ENCODE measurements around the gene KIRREL3. TPM values are rescaled to one million over a fixed set of nuclear protein-coding genes. Genes with fewer than 3 reads are reported as not detected.

KIRREL3 gene
- polyA plus RNA-seq, 1 donor (not counting 4 experiments of a cell fraction or from before 2014, with no cell fraction given), result 0.04 TPM

GRCh38 chr11:126510621-126511370 is 489.8 kb downstream of the KIRREL3 start:
- Histone ChIP-seq H3K4me1 (ENCODE audit: control insufficient read depth, extremely low read depth, insufficient read depth, low read length) (no peaks in the 10 kb centered on the region), H3K9me1 (ENCODE audit: control insufficient read depth, extremely low read depth, insufficient read depth, low read length) (no peaks in the 10 kb centered on the region), H3K4me2 (ENCODE audit: control insufficient read depth, extremely low read depth, insufficient read depth, low read depth, low read length) (no peak overlapping the region), H3K79me2 (ENCODE audit: control insufficient read depth, insufficient read depth, low read length) (no peaks in the 10 kb centered on the region), H3K36me3 (ENCODE audit: control insufficient read depth in 2 of 2, extremely low read depth in 1 of 2, insufficient read depth in 2 of 2, low read length in 2 of 2) (no peaks in the 10 kb centered on the region), H4K20me1 (ENCODE audit: control insufficient read depth, extremely low read depth, insufficient read depth, low read length) (no peaks in the 10 kb centered on the region), H3K27ac (ENCODE audit: control insufficient read depth, insufficient read depth, low read length) (no peak overlapping the region), H2AFZ (ENCODE audit: control insufficient read depth, low read length) (no peak overlapping the region), H3K27me3 (ENCODE audit: control insufficient read depth, extremely low read depth, insufficient read depth, low read length) (peaks cover 3% of the 10 kb centered on the region), H3K9ac (ENCODE audit: control insufficient read depth, extremely low read depth, insufficient read depth, low read length) (no peak overlapping the region), H3K9me3 (ENCODE audit: control insufficient read depth, low read depth, low read length) (no peaks in the 10 kb centered on the region), H3K4me3 (ENCODE audit: control insufficient read depth in 2 of 3, extremely low read depth in 1 of 3, insufficient read depth in 2 of 3, low read depth in 1 of 3, low read length in 3 of 3) (no peak overlapping the region)
- no peak for DNase-seq (ENCODE audit: low read depth, low spot score)
- dilution Hi-C loops (cut with MboI; ENCODE audit: extremely low pct_ligation_motif_present, low sequenced_read_pairs), result no loop called here
- no peak for TF ChIP-seq EZH2 (IDR thresholded peaks at IDR 0.05; ENCODE audit: low read length)
- TF ChIP-seq CTCF (optimal IDR thresholded peaks at IDR 0.05 in 1 of 3, IDR thresholded peaks at IDR 0.05 in 1 of 3, conservative IDR thresholded peaks at IDR 0.05 in 1 of 3; ENCODE audit: extremely low read depth in 1 of 3, insufficient read depth in 2 of 3, low read length in 3 of 3), result no peak
- no peak for FAIRE-seq

GRCh38 chr11:126507646-126508045 is 492.9 kb downstream of the KIRREL3 start:
- H3K27me3 ChIP-seq (ENCODE audit: control insufficient read depth, extremely low read depth, insufficient read depth, low read length), result peaks cover 3% of the 10 kb centered on the region
- TF ChIP-seq CTCF (optimal IDR thresholded peaks at IDR 0.05 in 1 of 3, IDR thresholded peaks at IDR 0.05 in 1 of 3, conservative IDR thresholded peaks at IDR 0.05 in 1 of 3; ENCODE audit: extremely low read depth in 1 of 3, insufficient read depth in 2 of 3, low read length in 3 of 3) (no peak), EZH2 (IDR thresholded peaks at IDR 0.05; ENCODE audit: low read length) (no peak)
- dilution Hi-C loops (cut with MboI; ENCODE audit: extremely low pct_ligation_motif_present, low sequenced_read_pairs), result no loop called here
- H3K9ac ChIP-seq (ENCODE audit: control insufficient read depth, extremely low read depth, insufficient read depth, low read length), result no peak overlapping the region
- no peaks in the 10 kb centered on the region for H3K4me1 ChIP-seq (ENCODE audit: control insufficient read depth, extremely low read depth, insufficient read depth, low read length)
- H4K20me1 ChIP-seq (ENCODE audit: control insufficient read depth, extremely low read depth, insufficient read depth, low read length), result no peaks in the 10 kb centered on the region
- no peak overlapping the region for H3K4me2 ChIP-seq (ENCODE audit: control insufficient read depth, extremely low read depth, insufficient read depth, low read depth, low read length)
- FAIRE-seq, result no peak
- no peaks in the 10 kb centered on the region for H3K9me1 ChIP-seq (ENCODE audit: control insufficient read depth, extremely low read depth, insufficient read depth, low read length)
- H3K79me2 ChIP-seq (ENCODE audit: control insufficient read depth, insufficient read depth, low read length), result no peaks in the 10 kb centered on the region
- no peaks in the 10 kb centered on the region for H3K36me3 ChIP-seq (ENCODE audit: control insufficient read depth in 2 of 2, extremely low read depth in 1 of 2, insufficient read depth in 2 of 2, low read length in 2 of 2)
- no peaks in the 10 kb centered on the region for H3K9me3 ChIP-seq (ENCODE audit: control insufficient read depth, low read depth, low read length)
- H3K4me3 ChIP-seq (ENCODE audit: control insufficient read depth in 2 of 3, extremely low read depth in 1 of 3, insufficient read depth in 2 of 3, low read depth in 1 of 3, low read length in 3 of 3), result no peak overlapping the region
- no peak overlapping the region for H2AFZ ChIP-seq (ENCODE audit: control insufficient read depth, low read length)
- DNase-seq (ENCODE audit: low read depth, low spot score), result no peak
- H3K27ac ChIP-seq (ENCODE audit: control insufficient read depth, insufficient read depth, low read length), result no peak overlapping the region
